ENCODE results near the gene FUT8.
"Not testable (repeated sequence)": the region's sequence is repeated elsewhere in the genome, so short reads cannot be mapped to it uniquely, and the experiment has no call there.

FUT8 gene

GRCh38 chr14:65686761-65687160, 274.2 kb downstream of the FUT8 start:
- ChIA-PET CTCF (no interaction called here), POLR2A (ENCODE audit: low non-redundant PET) (no interaction called here)
- no peak for TF ChIP-seq CTCF (conservative IDR thresholded peaks at IDR 0.05; ENCODE audit: low read depth)

GRCh38 chr14:65689070-65689469, 276.5 kb downstream of the FUT8 start:
- H3K27ac ChIP-seq: no peak overlapping the region
- ChIA-PET POLR2A (ENCODE audit: low non-redundant PET) (no interaction called here), CTCF (no interaction called here)
- no peak for DNase-seq (ENCODE audit: low spot score)
- no peak for TF ChIP-seq CTCF (conservative IDR thresholded peaks at IDR 0.05; ENCODE audit: low read depth)

More at GRCh38 chr14:65686761-65687160, 274.2 kb downstream of the FUT8 start:
- no peak overlapping the region for H3K27ac ChIP-seq
- no peak for DNase-seq (ENCODE audit: low spot score)

- DNase-seq (ENCODE audit: low spot score); CTCF ChIA-PET; H3K27ac ChIP-seq; POLR2A ChIA-PET (ENCODE audit: low non-redundant PET): not testable (repeated sequence)
These were observed 280.0 kb downstream of the FUT8 start for GRCh38 chr14:65692566-65692965.

- POLR2A ChIA-PET (ENCODE audit: low non-redundant PET): no interaction called here
These were observed 284.3 kb downstream of the FUT8 start for GRCh38 chr14:65696801-65697200.

GRCh38 chr14:65703521-65703920, 291.0 kb downstream of the FUT8 start:
- H3K27ac ChIP-seq: no peak overlapping the region
- CTCF ChIA-PET: no interaction called here
- TF ChIP-seq CTCF (conservative IDR thresholded peaks at IDR 0.05; ENCODE audit: low read depth): no peak
- POLR2A ChIA-PET (ENCODE audit: low non-redundant PET): no interaction called here
- no peak for DNase-seq (ENCODE audit: low spot score)

More at GRCh38 chr14:65696801-65697200, 284.3 kb downstream of the FUT8 start:
- H3K27ac ChIP-seq: no peak overlapping the region
- TF ChIP-seq CTCF (conservative IDR thresholded peaks at IDR 0.05; ENCODE audit: low read depth): no peak
- DNase-seq (ENCODE audit: low spot score): no peak
- CTCF ChIA-PET: no interaction called here

- ChIA-PET POLR2A (ENCODE audit: low non-redundant PET) (no interaction called here), CTCF (no interaction called here)
- DNase-seq (ENCODE audit: low spot score): no peak
These were observed 291.5 kb downstream of the FUT8 start for GRCh38 chr14:65703996-65704395.

GRCh38 chr14:65704437-65704836, 291.9 kb downstream of the FUT8 start:
- DNase-seq (ENCODE audit: low spot score): no peak
- no peak for TF ChIP-seq CTCF (conservative IDR thresholded peaks at IDR 0.05; ENCODE audit: low read depth)
- no peak overlapping the region for H3K27ac ChIP-seq
- POLR2A ChIA-PET (ENCODE audit: low non-redundant PET): no interaction called here
- CTCF ChIA-PET: no interaction called here

More at GRCh38 chr14:65703996-65704395, 291.5 kb downstream of the FUT8 start:
- no peak overlapping the region for H3K27ac ChIP-seq
- no peak for TF ChIP-seq CTCF (conservative IDR thresholded peaks at IDR 0.05; ENCODE audit: low read depth)

Measured in RWPE1 (cell line).